MM.1S (cell line): ENCODE measurements around the gene CCDC43.

Experiments
- DNase-seq: peaks from one replicate; pipeline ENCODE4 v3.0.0-alpha.2; 2015
- H2AFZ ChIP-seq: fragments of 300-600 bp; sonication (generic); 2 replicates; pipeline ENCODE4 v1.6.0; 2016; ENCODE audit warnings: antibody characterized with exemption, low read length
- H3F3A ChIP-seq: fragments of 300-600 bp; sonication (generic); 2 replicates; pipeline ENCODE4 v1.6.1; 2016; ENCODE audit warnings: mild to moderate bottlenecking, antibody characterized with exemption, low read length, moderate library complexity, mixed read lengths; ENCODE audit not compliant: insufficient read depth
- H3K27ac ChIP-seq: fragments of 300-600 bp; sonication (generic); 2 replicates; pipeline ENCODE4 v1.5.1; 2016; ENCODE audit warnings: mild to moderate bottlenecking, low read length
- H3K27me3 ChIP-seq: fragments of 300-600 bp; sonication (generic); replicated peaks from 2 replicates; pipeline ENCODE4 v1.6.0; 2016; ENCODE audit warnings: low read length; ENCODE audit not compliant: insufficient read depth
- H3K36me3 ChIP-seq: fragments of 300-600 bp; sonication (generic); replicated peaks from 2 replicates; pipeline ENCODE4 v1.6.1; 2016; ENCODE audit warnings: mild to moderate bottlenecking, low read length, mixed read lengths; ENCODE audit not compliant: insufficient read depth
- H3K4me1 ChIP-seq: fragments of 300-600 bp; sonication (generic); 2 replicates; pipeline ENCODE4 v1.6.1; 2016; ENCODE audit warnings: low read length, mixed read lengths
- H3K4me2 ChIP-seq: fragments of 300-600 bp; sonication (generic); 2 replicates; pipeline ENCODE4 v1.6.0; 2016; ENCODE audit warnings: low read depth, low read length
- H3K4me3 ChIP-seq: fragments of 300-600 bp; sonication (generic); 2 replicates; pipeline ENCODE4 v1.5.1; 2016; ENCODE audit warnings: low read length, mixed read lengths
- H3K79me2 ChIP-seq: fragments of 300-600 bp; sonication (generic); 2 replicates; pipeline ENCODE4 v1.6.1; 2016; ENCODE audit warnings: mixed run types, low read length, mixed read lengths
- H3K9ac ChIP-seq: fragments of 300-600 bp; sonication (generic); 2 replicates; pipeline ENCODE4 v1.6.1; 2016; ENCODE audit warnings: low read length, mixed read lengths
- H3K9me2 ChIP-seq: fragments of 300-600 bp; sonication (generic); replicated peaks from 2 replicates; pipeline ENCODE4 v1.6.1; 2016; ENCODE audit warnings: mild to moderate bottlenecking, low read length, mixed read lengths; ENCODE audit not compliant: insufficient read depth
- H3K9me3 ChIP-seq: fragments of 300-600 bp; sonication (generic); replicated peaks from 2 replicates; pipeline ENCODE4 v1.6.1; 2016; ENCODE audit warnings: mild to moderate bottlenecking, low read length, mixed read lengths; ENCODE audit not compliant: insufficient read depth
- H4K20me1 ChIP-seq: fragments of 300-600 bp; sonication (generic); 2 replicates; pipeline ENCODE4 v1.6.1; 2016; ENCODE audit warnings: mild to moderate bottlenecking, low read length, moderate library complexity, mixed read lengths; ENCODE audit not compliant: insufficient read depth
- EZH2 ChIP-seq: fragments of 300-600 bp; sonication (generic); optimal IDR thresholded peaks from 2 replicates; pipeline ENCODE3; 2017; ENCODE audit warnings: low read depth, mild to moderate bottlenecking, antibody characterized with exemption, low read length, mixed read lengths
- EZH2phosphoT487 ChIP-seq: fragments of 300-600 bp; sonication (generic); IDR thresholded peaks from 2 replicates; pipeline ENCODE4 v1.6.1; 2018; ENCODE audit warnings: antibody characterized with exemption, low read length
- TF ChIP-seq, protein P1 (sequence below): fragments of 300-600 bp; sonication (generic); IDR thresholded peaks from 2 replicates; pipeline ENCODE4 v1.5.1; 2016; ENCODE audit warnings: antibody characterized with exemption, low read length, mixed read lengths

CCDC43 gene

DNA sequence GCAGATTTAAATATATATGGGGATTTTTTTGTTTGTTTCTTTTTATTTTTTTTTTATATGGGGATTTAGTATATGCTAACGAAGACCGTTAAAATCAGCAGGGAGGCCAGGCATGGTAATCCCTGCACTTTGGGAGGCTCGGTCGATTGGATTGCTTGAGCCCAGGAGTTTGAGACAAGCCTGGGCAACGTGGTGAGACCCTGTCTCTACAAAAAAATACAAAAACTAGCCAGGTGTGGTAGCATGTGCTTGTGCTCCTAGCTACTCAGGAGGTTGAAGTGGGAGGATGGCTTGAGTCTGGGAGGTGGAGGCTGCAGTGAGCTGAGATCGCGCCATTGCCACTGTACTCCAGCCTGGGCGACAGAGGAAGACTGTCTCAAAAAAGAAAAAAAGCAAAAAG, 55.6 kb downstream of the CCDC43 start:
- Histone ChIP-seq H2AFZ (no peak overlapping the region), H3K4me3 (no peak overlapping the region), H3K4me2 (no peak overlapping the region), H3K9me3 (no peaks in the 10 kb centered on the region), H3K79me2 (no peaks in the 10 kb centered on the region), H3K27ac (no peak overlapping the region), H3F3A (no peaks in the 10 kb centered on the region), H3K36me3 (no peaks in the 10 kb centered on the region), H3K27me3 (no peaks in the 10 kb centered on the region), H3K9ac (no peak overlapping the region), H3K4me1 (no peaks in the 10 kb centered on the region), H4K20me1 (no peaks in the 10 kb centered on the region), H3K9me2 (no peaks in the 10 kb centered on the region)
- DNase-seq, result no peak
- TF ChIP-seq EZH2phosphoT487, result no peak
- TF ChIP-seq, protein P1, sequence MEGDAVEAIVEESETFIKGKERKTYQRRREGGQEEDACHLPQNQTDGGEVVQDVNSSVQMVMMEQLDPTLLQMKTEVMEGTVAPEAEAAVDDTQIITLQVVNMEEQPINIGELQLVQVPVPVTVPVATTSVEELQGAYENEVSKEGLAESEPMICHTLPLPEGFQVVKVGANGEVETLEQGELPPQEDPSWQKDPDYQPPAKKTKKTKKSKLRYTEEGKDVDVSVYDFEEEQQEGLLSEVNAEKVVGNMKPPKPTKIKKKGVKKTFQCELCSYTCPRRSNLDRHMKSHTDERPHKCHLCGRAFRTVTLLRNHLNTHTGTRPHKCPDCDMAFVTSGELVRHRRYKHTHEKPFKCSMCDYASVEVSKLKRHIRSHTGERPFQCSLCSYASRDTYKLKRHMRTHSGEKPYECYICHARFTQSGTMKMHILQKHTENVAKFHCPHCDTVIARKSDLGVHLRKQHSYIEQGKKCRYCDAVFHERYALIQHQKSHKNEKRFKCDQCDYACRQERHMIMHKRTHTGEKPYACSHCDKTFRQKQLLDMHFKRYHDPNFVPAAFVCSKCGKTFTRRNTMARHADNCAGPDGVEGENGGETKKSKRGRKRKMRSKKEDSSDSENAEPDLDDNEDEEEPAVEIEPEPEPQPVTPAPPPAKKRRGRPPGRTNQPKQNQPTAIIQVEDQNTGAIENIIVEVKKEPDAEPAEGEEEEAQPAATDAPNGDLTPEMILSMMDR, result no peak

DNA sequence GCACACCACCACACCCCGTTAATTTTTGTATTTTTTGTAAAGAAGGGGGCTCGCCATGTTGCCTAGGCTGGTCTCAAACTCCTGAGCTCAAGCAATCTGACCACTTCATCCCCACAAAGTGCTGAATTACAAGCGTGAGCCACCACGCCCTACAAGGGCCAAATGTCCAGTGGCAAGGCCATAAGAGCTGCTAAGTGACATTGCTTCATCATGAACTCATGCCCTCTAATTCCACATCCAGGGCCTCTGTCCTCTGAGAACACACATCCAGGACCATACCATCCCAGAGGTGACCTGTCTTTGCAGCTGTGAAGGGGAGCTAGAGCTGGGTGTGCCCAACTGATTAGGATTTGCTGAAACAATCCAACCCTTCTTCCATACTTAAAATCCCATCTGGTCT, 58.9 kb downstream of the CCDC43 start:
- Histone ChIP-seq H3K27me3 (no peaks in the 10 kb centered on the region), H3K79me2 (no peaks in the 10 kb centered on the region), H3K36me3 (no peaks in the 10 kb centered on the region), H3K4me3 (no peak overlapping the region), H3F3A (no peaks in the 10 kb centered on the region), H3K27ac (no peak overlapping the region), H3K9me3 (no peaks in the 10 kb centered on the region), H4K20me1 (no peaks in the 10 kb centered on the region), H3K9ac (no peak overlapping the region), H2AFZ (no peak overlapping the region), H3K4me2 (no peak overlapping the region), H3K9me2 (no peaks in the 10 kb centered on the region), H3K4me1 (no peaks in the 10 kb centered on the region)
- TF ChIP-seq EZH2phosphoT487 (no peak), EZH2 (no peak)
- TF ChIP-seq, protein P1, result no peak
- DNase-seq, result no peak

DNA sequence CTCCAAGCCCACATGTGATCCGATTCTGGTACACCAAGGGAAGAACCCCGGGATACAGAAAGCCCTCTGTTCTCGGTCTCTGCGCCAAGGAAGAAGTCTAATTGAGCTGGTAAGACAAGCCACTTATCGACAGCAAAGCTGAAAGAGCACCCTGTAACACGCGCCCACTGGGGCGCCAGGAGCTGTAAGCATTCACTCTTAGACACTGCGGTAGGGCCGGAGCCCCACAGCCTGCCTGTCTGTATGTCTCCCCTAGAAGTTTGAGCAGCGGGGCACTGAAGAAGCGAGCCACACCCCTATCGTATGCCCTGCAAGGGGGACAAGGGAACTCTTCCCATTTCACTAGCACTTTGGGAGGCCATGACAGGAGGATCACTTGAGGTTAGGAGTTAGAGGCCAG, 60.3 kb downstream of the CCDC43 start:
- no peaks in the 10 kb centered on the region for H3K27me3 ChIP-seq
- H3K79me2 ChIP-seq, result no peaks in the 10 kb centered on the region
- H4K20me1 ChIP-seq, result no peaks in the 10 kb centered on the region
- H3K4me2 ChIP-seq, result no peak overlapping the region
- H3K27ac ChIP-seq, result no peak overlapping the region
- H3K9me2 ChIP-seq, result no peaks in the 10 kb centered on the region
- TF ChIP-seq EZH2phosphoT487, result no peak
- H3K4me3 ChIP-seq, result no peak overlapping the region
- H2AFZ ChIP-seq, result no peak overlapping the region
- H3F3A ChIP-seq, result no peaks in the 10 kb centered on the region
- H3K9ac ChIP-seq, result no peak overlapping the region
- no peaks in the 10 kb centered on the region for H3K4me1 ChIP-seq
- no peaks in the 10 kb centered on the region for H3K36me3 ChIP-seq
- DNase-seq, result no peak
- no peaks in the 10 kb centered on the region for H3K9me3 ChIP-seq

DNA sequence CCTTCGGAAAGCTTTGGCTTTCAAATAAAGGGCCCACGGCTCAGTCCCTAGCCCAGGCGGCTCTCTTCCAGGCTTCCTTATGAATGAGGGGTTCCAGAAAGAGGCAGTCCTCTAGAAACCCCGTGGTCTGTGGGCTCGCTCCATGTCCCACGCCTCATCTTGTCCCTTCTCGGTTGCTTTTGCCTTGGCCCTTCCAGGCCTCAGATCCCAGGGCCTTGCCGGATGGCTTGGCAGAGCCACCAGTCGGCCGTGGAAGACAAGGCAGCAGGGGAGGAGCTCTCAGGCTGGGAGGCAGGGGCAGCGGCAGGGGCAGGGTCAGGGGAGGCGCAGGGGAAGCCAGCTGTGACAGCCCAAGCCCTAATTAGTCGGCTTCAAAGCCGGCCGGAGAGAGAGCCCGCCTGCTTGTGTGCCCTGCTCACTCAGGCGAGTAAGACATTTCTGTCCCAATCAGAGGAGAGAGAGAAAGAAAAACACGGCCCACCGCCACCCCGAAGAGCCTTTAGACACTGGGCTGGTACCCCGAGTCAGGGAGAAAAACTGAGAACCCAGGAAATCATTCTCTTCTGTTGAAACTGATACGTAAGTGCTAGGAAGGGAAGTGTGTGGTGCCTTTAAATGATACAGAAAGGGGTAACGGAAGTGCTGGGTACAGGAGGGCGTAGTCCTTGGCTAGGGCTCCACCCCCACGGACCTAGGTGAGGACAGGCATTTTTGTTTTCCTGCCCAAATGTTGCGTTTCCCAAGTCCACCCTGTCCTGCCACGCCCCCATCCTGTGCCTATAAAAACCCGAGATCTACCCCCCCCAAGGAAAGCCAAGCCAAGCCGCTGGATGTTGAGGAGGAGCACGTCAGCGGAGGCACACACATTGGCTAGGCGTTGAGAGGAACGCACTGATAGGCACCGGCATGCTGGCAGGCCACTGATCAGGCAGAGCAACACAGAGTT, 61.1 kb downstream of the CCDC43 start:
- Histone ChIP-seq H3K79me2 (no peaks in the 10 kb centered on the region), H3K4me2 (no peak overlapping the region), H4K20me1 (no peaks in the 10 kb centered on the region), H3K4me3 (no peak overlapping the region), H3K9me2 (no peaks in the 10 kb centered on the region), H3F3A (no peaks in the 10 kb centered on the region), H2AFZ (no peak overlapping the region), H3K9me3 (no peaks in the 10 kb centered on the region), H3K9ac (no peak overlapping the region), H3K4me1 (no peaks in the 10 kb centered on the region), H3K36me3 (no peaks in the 10 kb centered on the region), H3K27me3 (no peaks in the 10 kb centered on the region), H3K27ac (no peak overlapping the region)
- no peak for DNase-seq
- TF ChIP-seq EZH2phosphoT487 (no peak), EZH2 (no peak)
- TF ChIP-seq, protein P1, result no peak
